GM12801 (cell line): ENCODE measurements around the gene ACACB.

Experiments used
- TF ChIP-seq, protein P1 (sequence below): IDR thresholded peaks from one replicate; pipeline ENCODE4 v1.5.1; 2011; ENCODE audit warnings: control low read depth; ENCODE audit not compliant: insufficient read length; ENCODE audit errors: extremely low read depth

The ACACB gene

DNA sequence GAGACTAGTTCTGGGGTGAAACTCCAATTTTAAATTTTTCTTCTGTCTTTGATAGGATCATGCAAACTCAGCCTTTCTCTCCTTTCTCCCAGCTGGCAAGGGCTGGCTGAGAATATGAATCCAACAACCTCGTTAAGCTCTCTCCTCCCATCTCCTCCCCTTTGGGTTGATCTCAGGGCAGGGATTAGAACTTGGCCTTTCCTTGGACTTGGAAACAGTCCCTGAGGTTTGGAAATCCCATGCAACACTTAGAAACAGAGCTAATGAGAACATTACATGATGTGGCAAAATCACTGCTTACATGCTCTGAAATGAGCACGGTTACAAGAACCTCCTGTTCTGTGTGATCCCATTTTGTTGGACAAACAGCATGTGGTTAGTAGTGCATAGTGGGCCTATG is 31.6 kb downstream of the ACACB start:
- TF ChIP-seq, protein P1, sequence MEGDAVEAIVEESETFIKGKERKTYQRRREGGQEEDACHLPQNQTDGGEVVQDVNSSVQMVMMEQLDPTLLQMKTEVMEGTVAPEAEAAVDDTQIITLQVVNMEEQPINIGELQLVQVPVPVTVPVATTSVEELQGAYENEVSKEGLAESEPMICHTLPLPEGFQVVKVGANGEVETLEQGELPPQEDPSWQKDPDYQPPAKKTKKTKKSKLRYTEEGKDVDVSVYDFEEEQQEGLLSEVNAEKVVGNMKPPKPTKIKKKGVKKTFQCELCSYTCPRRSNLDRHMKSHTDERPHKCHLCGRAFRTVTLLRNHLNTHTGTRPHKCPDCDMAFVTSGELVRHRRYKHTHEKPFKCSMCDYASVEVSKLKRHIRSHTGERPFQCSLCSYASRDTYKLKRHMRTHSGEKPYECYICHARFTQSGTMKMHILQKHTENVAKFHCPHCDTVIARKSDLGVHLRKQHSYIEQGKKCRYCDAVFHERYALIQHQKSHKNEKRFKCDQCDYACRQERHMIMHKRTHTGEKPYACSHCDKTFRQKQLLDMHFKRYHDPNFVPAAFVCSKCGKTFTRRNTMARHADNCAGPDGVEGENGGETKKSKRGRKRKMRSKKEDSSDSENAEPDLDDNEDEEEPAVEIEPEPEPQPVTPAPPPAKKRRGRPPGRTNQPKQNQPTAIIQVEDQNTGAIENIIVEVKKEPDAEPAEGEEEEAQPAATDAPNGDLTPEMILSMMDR: no peak

DNA sequence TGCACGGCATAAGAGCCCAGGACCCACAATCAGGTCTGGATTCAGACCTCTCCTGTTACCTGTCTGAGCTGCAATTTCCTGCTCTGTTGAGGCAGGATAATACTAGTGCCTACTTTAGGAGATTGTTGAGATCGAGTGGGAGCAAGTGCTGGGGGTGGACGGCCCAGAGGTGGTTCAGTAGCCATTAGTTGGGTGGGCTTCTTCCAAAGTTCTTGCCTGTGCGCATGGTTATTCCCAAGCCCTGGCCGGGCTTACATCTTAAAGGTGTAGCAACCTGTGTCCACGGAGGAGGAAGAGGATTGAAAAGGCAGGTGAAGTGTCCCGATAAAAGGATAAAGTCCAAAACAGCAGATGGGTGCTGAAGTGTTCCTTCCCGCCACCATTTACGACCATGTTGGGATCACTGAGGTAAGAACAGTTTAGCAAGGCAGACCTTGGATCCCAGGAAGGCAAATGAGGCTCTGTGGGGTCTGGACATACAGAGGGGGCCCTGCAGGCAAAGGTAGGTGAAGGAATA is 33.8 kb downstream of the ACACB start:
- TF ChIP-seq, protein P1: no peak

DNA sequence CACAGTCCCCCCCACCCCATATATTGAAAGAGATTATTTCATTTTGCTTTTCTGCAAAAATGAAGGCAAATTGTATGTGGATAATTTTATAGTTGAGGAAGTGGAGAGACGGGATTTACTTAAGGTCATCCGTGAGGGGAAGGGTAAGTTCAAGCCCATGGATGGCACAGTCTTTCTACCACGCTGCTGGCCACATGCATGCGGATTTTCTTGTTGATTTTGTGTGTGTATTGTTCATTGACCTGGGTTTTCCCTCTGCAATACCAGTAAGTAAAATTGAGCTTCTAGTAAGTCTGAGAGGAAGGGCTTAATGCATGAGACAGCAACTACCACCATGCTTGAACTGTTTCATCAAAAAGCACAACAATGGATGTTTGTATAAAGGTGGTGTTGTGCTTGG is 35.1 kb downstream of the ACACB start:
- TF ChIP-seq, protein P1: no peak

DNA sequence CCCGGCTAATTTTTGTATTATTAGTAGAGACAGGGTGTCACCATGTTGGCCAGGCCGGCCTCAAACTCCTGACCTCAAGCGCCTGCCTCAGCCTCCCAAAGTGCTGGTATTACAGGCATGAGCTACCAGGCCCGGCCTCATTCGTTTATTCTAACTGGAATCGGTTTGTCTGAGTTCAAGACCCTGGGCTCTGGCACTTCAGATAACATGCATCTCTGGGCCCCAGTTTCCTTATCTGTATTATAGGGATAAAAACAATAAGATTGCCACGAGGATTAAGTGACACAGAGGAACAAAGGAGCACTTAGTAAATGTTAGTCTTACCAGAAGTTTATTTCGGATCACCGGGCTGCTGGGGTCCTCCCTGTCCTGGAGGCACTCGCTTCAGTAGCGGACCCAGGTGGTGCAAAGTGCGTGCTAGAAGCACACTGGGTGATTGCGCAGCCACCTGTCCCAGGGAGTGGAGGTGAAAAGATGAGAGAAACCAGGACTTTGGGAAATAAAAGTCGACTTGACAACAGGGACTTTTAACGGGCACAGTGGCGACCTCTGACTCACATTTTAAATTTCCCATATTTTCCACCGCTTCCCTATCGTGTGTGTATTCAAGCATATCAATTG is 37.5 kb downstream of the ACACB start:
- TF ChIP-seq, protein P1: no peak

DNA sequence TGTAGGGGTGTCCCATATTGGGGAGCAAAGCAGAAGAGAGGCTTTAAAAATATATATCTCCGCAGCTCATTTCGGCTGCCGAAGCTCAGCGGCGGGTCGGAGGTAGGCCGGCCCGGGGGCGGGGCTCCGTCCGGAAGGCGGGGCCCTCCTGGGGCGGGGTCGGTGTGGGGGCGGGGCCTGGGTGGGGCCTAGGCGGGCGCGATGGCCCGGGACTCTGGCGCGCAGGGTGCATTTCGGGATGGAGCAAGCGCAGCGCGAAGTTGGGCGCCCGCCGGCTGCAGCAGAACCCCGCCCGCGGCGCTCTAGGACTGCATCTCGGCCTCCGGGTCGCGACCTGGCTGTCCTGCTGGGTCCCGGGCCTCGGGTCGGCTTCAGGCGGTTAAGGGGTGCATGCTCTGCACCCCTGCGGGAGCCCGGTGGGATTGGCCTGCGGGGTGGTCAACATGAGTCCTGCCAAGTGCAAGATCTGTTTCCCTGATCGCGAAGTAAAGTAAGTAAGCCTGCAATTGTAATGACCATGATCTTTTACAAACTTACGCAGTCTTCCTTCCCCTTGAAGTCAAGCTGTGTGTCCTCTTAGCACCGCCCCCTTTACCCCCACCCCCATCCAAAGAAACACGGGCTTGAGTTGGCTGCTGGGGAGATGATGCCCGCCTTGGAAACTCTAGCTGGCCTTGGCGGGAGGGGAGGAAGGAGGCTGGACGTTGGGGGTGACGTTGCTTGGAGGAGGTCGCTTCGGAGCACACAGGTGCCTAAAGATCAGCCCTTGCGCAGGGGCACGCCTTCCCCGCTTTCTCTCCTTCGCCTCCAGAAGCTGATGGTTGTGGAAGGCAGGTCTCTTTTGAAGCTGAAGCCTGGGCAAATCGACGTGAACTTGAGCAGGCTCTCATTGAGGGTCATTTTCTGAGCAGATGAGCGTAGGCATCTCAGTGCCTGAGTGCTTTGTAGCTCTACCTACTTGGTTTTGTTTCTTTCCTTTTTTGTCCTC is 38.4 kb downstream of the ACACB start:
- TF ChIP-seq, protein P1: no peak

DNA sequence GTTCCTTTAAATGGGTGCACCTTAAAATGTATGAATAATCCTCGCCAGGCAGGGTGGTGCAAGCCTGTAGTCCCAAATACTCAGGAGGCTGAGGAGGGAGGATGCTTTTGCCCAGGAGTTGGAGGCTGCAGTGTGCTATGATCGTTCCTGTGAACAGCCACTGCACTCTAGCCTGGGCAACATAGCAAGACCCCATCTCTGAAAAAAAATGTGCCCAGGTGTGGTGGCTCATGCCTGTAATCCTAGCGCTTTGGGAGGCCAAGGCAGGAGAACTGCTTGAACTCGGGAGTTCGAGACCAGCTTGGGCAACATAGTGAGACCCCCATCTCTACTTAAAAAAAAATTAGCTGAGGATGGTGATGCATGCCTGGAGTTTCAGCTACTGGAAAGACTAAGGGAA is 39.6 kb downstream of the ACACB start:
- TF ChIP-seq, protein P1: no peak

DNA sequence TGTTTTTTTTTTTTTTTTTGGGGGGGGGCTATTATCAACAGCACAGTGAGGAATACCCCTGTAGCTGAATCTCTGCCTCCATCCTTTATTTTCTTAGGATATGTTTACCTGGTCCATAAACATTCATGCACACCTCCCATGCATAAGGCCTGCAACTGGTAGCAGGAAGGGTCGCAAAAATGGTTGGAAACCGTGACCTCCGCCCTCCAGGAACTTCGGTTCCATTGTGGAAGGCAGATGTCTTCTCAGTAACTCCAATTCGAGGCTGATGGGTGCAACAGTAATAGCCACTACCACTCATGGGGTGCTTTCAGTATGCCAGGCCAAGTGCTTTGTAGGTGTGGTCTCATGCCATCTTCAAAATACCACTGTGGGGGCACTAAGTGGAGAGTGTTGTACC is 40.2 kb downstream of the ACACB start:
- TF ChIP-seq, protein P1: no peak
